Keratinocyte (primary cell): Measurements from ENCODE around the gene ITGAV. TPM values are rescaled to one million over a fixed set of nuclear protein-coding genes. Genes with fewer than 3 reads are reported as not detected.

Experiments used
- DNase-seq: peaks from one replicate; pipeline ENCODE4 v3.0.0-alpha.2; 2011; ENCODE audit warnings: low read depth, missing footprints, low spot score
- FAIRE-seq: peaks from 2 replicates; lab custom pipeline; 2011; peaks lifted over from hg19 to GRCh38; lab: Jason Lieb, UNC
- H2AFZ ChIP-seq: 2 replicates; pipeline ENCODE4 v1.6.0; 2012; ENCODE audit warnings: low read length, control low read depth, inconsistent platforms; ENCODE audit not compliant: control insufficient read depth
- H3K27ac ChIP-seq: 2 replicates; pipeline ENCODE4 v1.5.1; 2011; ENCODE audit warnings: low read length; ENCODE audit not compliant: control insufficient read depth, insufficient read depth
- H3K27me3 ChIP-seq: 3 replicates; pipeline ENCODE4 v1.6.0; 2011; ENCODE audit warnings: low read length; ENCODE audit not compliant: control insufficient read depth, insufficient read depth; ENCODE audit errors: extremely low read depth
- H3K36me3 ChIP-seq, 2 experiments: 2 replicates in 1 of 2; 3 replicates in 1 of 2; pipeline ENCODE4 v1.5.1; 2011; ENCODE audit warnings: low read length in 2 of 2, mild to moderate bottlenecking in 1 of 2; ENCODE audit not compliant: control insufficient read depth in 2 of 2, insufficient read depth in 2 of 2; ENCODE audit errors: extremely low read depth in 1 of 2
- H3K4me1 ChIP-seq: 3 replicates; pipeline ENCODE4 v1.5.1; 2011; ENCODE audit warnings: low read length; ENCODE audit not compliant: control insufficient read depth, insufficient read depth; ENCODE audit errors: extremely low read depth
- H3K4me2 ChIP-seq: 3 replicates; pipeline ENCODE4 v1.6.0; 2011; ENCODE audit warnings: low read depth, low read length; ENCODE audit not compliant: control insufficient read depth, insufficient read depth; ENCODE audit errors: extremely low read depth
- H3K4me3 ChIP-seq, 3 experiments: fragments of 200-600 bp in 1 of 3; sonication (generic) in 1 of 3; 2 replicates in 2 of 3; 3 replicates in 1 of 3; pipeline ENCODE4 v1.5.1; 2011 to 2016; ENCODE audit warnings: low read length in 3 of 3, mild to moderate bottlenecking in 3 of 3, control low read depth in 2 of 3, inconsistent platforms in 1 of 3, low read depth in 1 of 3, mixed read lengths in 1 of 3, mixed run types in 1 of 3, moderate library complexity in 1 of 3; ENCODE audit not compliant: control insufficient read depth in 2 of 3, insufficient read depth in 2 of 3; ENCODE audit errors: extremely low read depth in 1 of 3
- H3K79me2 ChIP-seq: 2 replicates; pipeline ENCODE4 v1.6.0; 2012; ENCODE audit warnings: low read length; ENCODE audit not compliant: control insufficient read depth, insufficient read depth
- H3K9ac ChIP-seq: 3 replicates; pipeline ENCODE4 v1.6.0; 2011; ENCODE audit warnings: low read length; ENCODE audit not compliant: control insufficient read depth, insufficient read depth; ENCODE audit errors: extremely low read depth
- H3K9me1 ChIP-seq: 3 replicates; pipeline ENCODE4 v1.6.0; 2011; ENCODE audit warnings: low read length; ENCODE audit not compliant: control insufficient read depth, insufficient read depth; ENCODE audit errors: extremely low read depth
- H3K9me3 ChIP-seq: 2 replicates; pipeline ENCODE4 v1.5.1; 2012; ENCODE audit warnings: low read depth, low read length; ENCODE audit not compliant: control insufficient read depth
- H4K20me1 ChIP-seq: 3 replicates; pipeline ENCODE4 v1.6.0; 2011; ENCODE audit warnings: low read length; ENCODE audit not compliant: control insufficient read depth, insufficient read depth; ENCODE audit errors: extremely low read depth
- EZH2 ChIP-seq: IDR thresholded peaks from one replicate; pipeline ENCODE4 v1.6.1; 2012; ENCODE audit warnings: inconsistent platforms, mild to moderate bottlenecking, low read length, moderate library complexity
- dilution Hi-C: fragments of 300-500 bp; cut with MboI; formaldehyde crosslinking; loops from one replicate; pipeline ENCODE4 v1.7.0; 2020; ENCODE audit warnings: low sequenced_read_pairs; ENCODE audit not compliant: extremely low pct_ligation_motif_present
- polyA plus RNA-seq, 5 experiments: library from polyadenylated mRNA; depleted of rRNA in 3 of 5; stranded (reverse) in 3 of 5; stranded (forward) in 1 of 5; unstranded in 1 of 5; fragments of >200 nt; gene quantifications; 1 replicate in 1 of 5; 2 replicates in 3 of 5; 3 replicates in 1 of 5; pipeline versions ENCODE4 v1.2.1 to v1.2.3, GENCODE V29; 2011 to 2012; ENCODE audit warnings: missing spikeins in 2 of 5, low read depth in 1 of 5, low replicate concordance in 1 of 5
- TF ChIP-seq, protein P1 (sequence below), 3 experiments: IDR thresholded peaks in 1 of 3; conservative IDR thresholded peaks in 1 of 3; optimal IDR thresholded peaks in 1 of 3; 2 replicates in 2 of 3; 3 replicates in 1 of 3; pipeline versions ENCODE3 to v1.5.1; 2011; ENCODE audit warnings: low read length in 3 of 3, mild to moderate bottlenecking in 3 of 3, moderate library complexity in 2 of 3, control low read depth in 1 of 3, inconsistent platforms in 1 of 3; ENCODE audit not compliant: insufficient read depth in 2 of 3; ENCODE audit errors: extremely low read depth in 1 of 3

The ITGAV gene
- polyA plus RNA-seq, 1 donor (not counting 4 experiments of a cell fraction or from before 2014, with no cell fraction given) = 63.7 TPM

DNA sequence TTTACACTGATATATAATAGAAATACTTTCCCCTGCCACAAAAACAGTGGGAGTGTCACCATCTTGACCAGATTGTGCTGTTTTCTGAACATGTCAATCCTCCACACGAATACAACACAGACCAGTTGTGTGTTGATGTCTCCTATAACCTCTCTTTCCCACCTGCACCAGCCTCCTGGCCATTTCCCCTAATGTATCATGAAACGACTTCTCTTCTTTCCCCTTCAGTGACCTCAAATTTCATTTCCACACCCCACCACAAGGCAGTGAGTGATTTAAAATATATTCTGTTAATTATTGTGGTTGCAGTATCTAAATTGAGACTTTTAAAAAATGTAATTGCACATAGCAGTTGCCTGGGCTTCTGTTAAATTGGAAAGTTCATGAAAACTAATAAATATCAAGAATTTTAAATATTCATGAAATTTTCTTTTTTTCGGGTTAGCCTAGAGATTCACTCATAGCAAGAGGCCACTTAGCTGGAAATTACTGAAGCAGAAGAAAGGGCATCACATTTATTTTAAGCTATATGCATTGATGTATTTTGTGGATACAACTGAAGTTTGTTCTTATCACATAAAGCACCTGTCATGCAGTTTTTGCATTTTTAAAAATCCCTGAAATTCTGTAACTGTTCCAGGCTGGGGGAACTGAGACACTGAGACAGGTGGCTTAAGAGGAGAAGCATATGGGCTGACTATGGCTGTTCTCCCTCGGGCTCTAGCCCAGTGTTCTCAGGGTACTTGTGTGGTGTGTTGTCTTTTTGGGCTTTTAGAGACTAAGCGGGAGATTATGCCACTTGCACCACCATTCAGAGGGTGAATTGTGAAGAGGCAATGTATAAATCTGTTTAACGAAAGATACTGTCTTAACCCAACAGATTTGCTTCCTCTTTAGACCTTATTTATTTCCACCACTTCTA lies 119.9 kb downstream of the ITGAV start:
- no peak overlapping the region for H3K4me2 ChIP-seq
- FAIRE-seq = no peak

DNA sequence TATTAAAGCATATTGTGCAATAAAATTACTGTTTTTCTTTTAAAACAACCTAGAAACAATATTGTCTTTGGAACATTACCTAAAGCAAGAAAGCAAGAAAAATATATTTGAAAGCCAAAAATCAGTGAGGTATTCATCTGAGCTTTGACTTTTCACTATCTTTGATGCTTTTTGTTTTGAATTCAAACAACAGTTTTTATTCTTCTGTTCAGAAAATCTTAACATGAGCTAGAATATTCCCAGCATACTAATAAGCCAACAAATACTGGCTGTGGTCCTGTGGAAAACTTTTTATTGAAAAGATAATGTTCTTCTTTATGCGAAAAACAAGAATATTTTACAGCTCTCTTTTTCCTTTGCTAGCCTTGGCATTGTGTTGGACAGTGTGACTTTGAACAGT lies 123.8 kb downstream of the ITGAV start:
- H3K27ac ChIP-seq = no peak overlapping the region
- FAIRE-seq (no peak), DNase-seq (no peak)
- no peak overlapping the region for H3K4me3 ChIP-seq
- H3K27me3 ChIP-seq = no peaks in the 10 kb centered on the region
- no peak overlapping the region for H2AFZ ChIP-seq
- dilution Hi-C loops = no loop called here
- H4K20me1 ChIP-seq = no peaks in the 10 kb centered on the region
- H3K9me3 ChIP-seq = no peaks in the 10 kb centered on the region
- H3K4me2 ChIP-seq = no peak overlapping the region
- TF ChIP-seq EZH2 = no peak
- TF ChIP-seq, protein P1, sequence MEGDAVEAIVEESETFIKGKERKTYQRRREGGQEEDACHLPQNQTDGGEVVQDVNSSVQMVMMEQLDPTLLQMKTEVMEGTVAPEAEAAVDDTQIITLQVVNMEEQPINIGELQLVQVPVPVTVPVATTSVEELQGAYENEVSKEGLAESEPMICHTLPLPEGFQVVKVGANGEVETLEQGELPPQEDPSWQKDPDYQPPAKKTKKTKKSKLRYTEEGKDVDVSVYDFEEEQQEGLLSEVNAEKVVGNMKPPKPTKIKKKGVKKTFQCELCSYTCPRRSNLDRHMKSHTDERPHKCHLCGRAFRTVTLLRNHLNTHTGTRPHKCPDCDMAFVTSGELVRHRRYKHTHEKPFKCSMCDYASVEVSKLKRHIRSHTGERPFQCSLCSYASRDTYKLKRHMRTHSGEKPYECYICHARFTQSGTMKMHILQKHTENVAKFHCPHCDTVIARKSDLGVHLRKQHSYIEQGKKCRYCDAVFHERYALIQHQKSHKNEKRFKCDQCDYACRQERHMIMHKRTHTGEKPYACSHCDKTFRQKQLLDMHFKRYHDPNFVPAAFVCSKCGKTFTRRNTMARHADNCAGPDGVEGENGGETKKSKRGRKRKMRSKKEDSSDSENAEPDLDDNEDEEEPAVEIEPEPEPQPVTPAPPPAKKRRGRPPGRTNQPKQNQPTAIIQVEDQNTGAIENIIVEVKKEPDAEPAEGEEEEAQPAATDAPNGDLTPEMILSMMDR (optimal IDR thresholded peaks at IDR 0.05 in 1 of 3, IDR thresholded peaks at IDR 0.05 in 1 of 3, conservative IDR thresholded peaks at IDR 0.05 in 1 of 3; ENCODE audit: extremely low read depth in 1 of 3, insufficient read depth in 2 of 3, low read length in 3 of 3) = no peak
- H3K4me1 ChIP-seq = no peaks in the 10 kb centered on the region
- no peak overlapping the region for H3K9ac ChIP-seq
- no peaks in the 10 kb centered on the region for H3K79me2 ChIP-seq
- H3K9me1 ChIP-seq = no peaks in the 10 kb centered on the region
- no peaks in the 10 kb centered on the region for H3K36me3 ChIP-seq

More for the DNA sequence above, 119.9 kb downstream of the ITGAV start:
- Histone ChIP-seq H3K4me1 (no peaks in the 10 kb centered on the region), H3K9ac (no peak overlapping the region), H3K27ac (no peak overlapping the region), H3K79me2 (no peaks in the 10 kb centered on the region), H3K36me3 (no peaks in the 10 kb centered on the region), H3K9me1 (no peaks in the 10 kb centered on the region), H4K20me1 (no peaks in the 10 kb centered on the region), H2AFZ (no peak overlapping the region), H3K9me3 (no peaks in the 10 kb centered on the region), H3K4me3 (no peak overlapping the region), H3K27me3 (no peaks in the 10 kb centered on the region)
- dilution Hi-C loops = no loop called here
- DNase-seq = no peak
- TF ChIP-seq EZH2 = no peak
- TF ChIP-seq, protein P1 (optimal IDR thresholded peaks at IDR 0.05 in 1 of 3, IDR thresholded peaks at IDR 0.05 in 1 of 3, conservative IDR thresholded peaks at IDR 0.05 in 1 of 3; ENCODE audit: extremely low read depth in 1 of 3, insufficient read depth in 2 of 3, low read length in 3 of 3) = no peak
